Eye (tissue), 1 donor: Measurements from ENCODE around the gene ACTA2.
A peak's percentile ranks its signal among the peaks of the same experiment; 100 is the strongest.

ENCODE experiments used
- DNase-seq: peaks from one replicate; pipeline ENCODE4 v3.0.0-alpha.2; 2015

ACTA2 gene

DNA sequence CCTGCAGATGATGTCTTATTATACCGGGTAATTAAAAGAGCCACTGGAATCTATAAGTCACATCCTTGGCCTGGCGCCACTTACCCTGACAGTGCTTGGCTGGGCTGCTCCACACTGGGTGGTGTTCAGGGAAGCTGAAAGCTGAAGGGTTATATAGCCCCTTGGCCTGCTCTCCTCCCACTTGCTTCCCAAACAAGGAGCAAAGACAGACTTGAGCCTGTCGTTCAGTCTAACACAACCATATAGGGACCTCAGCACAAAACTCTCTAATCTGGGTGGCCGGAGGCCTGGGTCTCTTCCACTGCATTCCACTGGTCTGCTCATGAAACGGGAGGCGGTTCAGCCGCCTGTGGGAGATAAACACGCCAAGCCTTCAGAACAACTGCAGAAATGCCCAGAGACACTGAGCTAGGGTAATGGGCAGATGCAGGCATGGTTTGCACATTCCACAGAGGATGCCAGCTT is at the start of gene ACTA2:
ACTA2 (minus strand) TSS at position 127 of the 465 bp plus-strand sequence. CDS start 3,843 bp downstream, outside the sequence.
- DNase-seq: no peak

- DNase-seq: peak; percentile 40
Measured at GRCh38 chr10:89001729-89002072, 49.1 kb upstream of the ACTA2 start.

- DNase-seq: no peak
Measured at GRCh38 chr10:89001024-89001728, 48.6 kb upstream of the ACTA2 start.

- no peak for DNase-seq
Measured at GRCh38 chr10:88999625-89000024, 47.1 kb upstream of the ACTA2 start.

DNA sequence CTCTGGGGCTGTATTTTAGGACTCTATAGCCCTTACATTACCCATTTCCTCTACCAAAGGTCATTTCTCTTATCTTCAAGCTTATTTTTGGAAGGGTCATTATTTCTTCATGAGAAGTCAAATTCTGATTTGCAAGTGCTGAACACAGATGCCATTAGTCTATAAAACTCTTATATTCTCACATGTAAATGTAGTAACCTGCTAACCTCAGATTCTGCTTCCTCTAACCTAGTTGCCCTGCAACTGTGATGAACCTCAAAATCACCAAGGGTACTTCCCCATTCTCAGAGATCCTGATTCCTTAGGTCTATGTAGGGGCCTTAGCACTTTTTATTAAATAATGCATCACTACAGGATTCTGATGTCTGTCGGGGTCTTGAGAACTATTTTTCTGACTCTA is 44.4 kb upstream of the ACTA2 start:
- DNase-seq: no peak

- no peak for DNase-seq
Measured at GRCh38 chr10:88995156-88995876, 42.7 kb upstream of the ACTA2 start.

DNA sequence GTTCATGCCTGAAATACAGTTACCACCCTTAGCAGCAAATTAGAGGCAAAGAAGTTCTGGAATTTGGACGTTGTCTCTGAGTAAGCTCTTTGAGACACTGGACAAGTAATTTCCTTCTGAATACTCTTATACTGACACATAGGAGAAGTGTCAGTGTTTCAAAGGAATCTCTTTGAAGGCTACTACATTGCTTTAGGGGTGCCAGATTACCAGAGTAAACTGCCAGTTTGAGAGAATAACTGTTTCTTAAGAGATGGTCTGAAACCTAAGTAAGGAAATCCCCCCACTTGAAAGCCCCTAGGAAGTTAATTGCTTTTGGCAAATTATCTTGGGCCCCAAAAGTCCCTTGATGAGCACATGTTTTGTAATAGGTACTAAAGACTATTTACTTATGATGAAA is 41.4 kb upstream of the ACTA2 start:
- DNase-seq: no peak

DNA sequence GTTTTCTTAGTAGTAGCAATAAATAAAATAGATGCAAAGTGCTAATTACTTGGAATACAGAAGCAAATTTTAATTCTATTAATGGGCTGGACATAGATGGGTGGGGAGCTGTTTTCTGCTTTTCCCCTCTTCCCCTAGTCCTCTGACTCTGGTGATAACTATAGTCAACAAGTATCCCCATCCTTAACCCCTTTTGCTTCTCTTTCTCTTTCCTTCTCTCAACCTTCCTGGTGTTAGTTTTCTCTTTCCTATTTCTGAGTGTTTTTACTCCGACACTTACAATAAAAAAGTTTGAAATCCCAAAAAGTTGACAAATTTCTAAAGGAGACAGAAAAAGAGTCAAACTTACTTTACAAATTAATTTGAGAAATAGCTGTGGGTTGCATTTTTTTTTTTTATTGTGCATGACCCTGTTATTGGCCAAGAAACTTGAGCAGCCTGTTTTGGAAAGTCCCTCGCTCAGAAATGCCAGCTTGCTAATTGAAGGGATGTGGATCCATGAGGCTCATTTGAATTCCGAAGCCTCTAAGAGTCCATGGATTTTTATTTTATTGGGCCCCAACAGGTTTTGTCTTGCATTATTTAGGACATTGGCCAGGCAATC is 40.5 kb upstream of the ACTA2 start:
- DNase-seq: no peak

GRCh38 chr10:88991899-88992320 is 39.3 kb upstream of the ACTA2 start:
- DNase-seq: no peak

DNA sequence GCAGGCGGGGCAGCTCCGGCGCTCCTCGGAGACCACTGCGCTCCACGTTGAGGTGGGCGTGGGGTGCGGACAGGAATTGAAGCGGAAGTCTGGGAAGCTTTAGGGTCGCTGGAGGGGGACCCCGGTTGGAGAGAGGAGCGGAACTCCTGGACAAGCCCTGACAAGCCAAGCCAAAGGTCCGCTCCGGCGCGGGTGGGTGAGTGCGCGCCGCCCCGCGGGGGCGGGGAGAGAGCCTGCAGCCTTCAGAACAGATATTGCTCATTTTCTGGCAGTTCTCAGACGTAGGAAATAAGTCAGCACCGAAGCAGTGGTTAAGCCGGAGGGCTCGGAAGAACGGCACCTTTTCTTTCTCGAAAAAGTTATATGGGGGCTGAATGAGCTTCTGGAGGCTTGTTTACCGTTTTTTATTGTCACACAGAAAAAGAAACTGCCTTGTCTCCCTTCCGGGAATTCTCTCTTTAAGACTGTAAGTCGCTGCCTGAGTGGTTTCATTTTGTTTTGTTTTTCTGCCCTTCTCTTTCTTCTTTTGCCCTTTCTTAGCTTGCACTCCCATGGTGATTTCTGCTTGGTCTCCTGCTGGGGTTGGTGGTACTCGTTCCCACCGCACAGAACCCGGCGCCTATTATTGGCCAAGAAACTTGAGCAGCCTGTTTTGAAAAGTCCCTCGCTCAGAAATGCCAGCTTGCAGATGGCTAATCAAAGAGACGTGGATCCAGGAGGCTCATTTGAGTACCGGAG is 38.8 kb upstream of the ACTA2 start:
- peak; percentile 78 for DNase-seq

GRCh38 chr10:88990384-88991160 is 38.0 kb upstream of the ACTA2 start, which contains the start of gene FAS:
Gene FAS (plus strand): TSS chr10:88990798. CDS start chr10:88990877, 79 bp downstream.
- DNase-seq: peak; percentile 69

DNA sequence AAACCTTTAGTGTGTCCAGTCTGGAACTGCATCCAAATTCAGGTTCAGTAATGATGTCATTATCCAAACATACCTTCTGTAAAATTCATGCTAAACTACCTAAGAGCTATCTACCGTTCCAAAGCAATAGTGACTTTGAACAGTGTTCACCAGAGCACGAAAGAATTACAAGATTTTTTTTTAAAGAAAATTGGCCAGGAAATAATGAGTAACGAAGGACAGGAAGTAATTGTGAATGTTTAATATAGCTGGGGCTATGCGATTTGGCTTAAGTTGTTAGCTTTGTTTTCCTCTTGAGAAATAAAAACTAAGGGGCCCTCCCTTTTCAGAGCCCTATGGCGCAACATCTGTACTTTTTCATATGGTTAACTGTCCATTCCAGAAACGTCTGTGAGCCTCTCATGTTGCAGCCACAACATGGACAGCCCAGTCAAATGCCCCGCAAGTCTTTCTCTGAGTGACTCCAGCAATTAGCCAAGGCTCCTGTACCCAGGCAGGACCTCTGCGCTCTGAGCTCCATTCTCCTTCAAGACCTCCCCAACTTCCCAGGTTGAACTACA is 37.3 kb upstream of the ACTA2 start:
- peak; percentile 44 for DNase-seq

- DNase-seq: no peak
Measured at GRCh38 chr10:88989423-88989822, 36.9 kb upstream of the ACTA2 start.

GRCh38 chr10:88987840-88988239 is 35.3 kb upstream of the ACTA2 start:
- no peak for DNase-seq

- no peak for DNase-seq
Measured at GRCh38 chr10:88987243-88987725, 34.7 kb upstream of the ACTA2 start.

DNA sequence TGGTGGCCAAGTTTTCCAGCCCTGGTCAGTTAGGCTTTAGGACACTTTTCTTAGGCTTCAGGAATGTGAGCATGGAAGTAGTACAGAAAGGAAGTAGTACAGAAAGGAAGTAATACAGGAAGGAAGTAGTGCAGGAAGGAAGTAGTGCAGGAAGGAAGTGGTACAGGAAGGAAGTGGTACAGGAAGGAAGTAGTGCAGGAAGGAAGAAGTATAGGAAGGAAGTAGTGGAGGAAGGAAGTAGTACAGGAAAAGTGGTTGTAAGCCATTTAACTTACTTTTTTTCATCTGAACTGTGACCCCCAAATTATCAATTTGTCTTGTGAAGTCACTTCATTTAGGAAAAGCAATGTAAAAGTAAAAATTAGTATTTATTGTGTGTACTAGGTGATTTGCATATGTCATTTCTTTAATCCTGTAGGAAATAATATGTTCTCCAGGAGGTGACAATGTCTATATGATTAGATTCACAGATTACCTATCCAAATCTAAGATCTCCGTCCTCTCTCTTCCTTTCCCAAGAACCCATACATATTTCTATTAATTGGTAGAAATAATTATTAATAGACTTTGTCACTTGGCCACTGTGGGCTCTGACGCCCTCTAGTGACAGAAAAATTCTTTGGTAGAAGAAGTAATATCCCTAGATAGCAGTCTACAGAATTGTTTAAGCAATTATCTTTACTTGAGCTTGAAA is 34.1 kb upstream of the ACTA2 start:
- peak; percentile 59 for DNase-seq

DNA sequence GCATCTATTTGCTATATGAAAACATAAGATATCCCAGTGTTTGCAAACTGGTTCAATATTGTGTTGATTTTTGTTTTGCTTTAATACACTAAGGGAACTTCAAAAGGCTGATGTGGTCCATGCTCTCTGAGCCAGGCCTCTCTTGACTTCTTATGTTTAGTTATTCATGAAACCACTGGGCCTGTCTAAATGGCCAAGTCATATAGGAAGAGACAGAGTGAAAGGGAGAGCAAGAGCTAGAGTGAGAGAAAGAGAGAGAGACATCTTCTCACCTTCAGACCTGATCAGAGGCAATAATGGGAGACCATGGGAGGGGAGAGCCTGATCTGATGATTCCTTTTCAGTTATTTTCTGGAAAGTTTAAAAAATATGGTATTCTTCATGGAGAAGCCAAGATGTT is 32.0 kb upstream of the ACTA2 start:
- DNase-seq: no peak

GRCh38 chr10:88983939-88984338 is 31.4 kb upstream of the ACTA2 start:
- no peak for DNase-seq

DNA sequence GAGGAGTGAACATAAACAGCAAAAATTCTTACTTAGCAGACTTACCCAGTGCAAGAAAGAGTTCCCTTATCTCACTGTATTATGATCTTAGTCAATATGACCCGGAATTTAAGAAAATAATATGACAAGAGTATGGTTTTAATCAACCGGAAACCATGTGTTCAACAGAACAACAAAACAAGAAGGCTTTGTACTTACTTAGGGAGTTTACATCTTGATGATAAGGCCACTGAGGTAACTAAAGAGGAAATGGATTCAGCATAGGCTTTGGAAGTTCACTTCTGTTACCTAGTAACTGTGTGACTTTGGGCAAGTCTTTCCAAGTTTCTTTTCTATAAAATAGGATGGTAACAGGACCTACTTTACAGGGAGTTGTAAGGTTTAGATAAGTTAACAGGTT is 30.6 kb upstream of the ACTA2 start:
- no peak for DNase-seq

- no peak for DNase-seq
Measured at GRCh38 chr10:88982366-88982765, 29.8 kb upstream of the ACTA2 start.

DNA sequence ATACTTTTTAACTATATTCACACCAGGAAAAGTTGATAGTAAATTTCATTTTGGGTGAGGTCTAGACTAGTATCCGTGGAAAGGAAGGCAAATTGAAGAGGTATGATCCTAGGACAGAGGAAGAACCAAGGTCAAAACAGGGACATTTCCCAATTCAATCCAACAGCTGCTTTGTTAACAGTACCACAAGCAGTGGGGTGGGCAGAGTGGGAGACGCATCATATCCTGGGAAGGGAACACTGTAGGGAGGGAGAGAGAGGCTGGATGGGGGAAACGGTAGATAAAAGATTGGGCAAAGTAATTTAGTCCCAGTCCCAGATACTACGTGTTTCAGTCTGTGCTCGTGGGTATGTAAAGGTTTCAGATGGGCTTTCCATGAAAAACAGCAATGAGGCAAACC is 28.9 kb upstream of the ACTA2 start:
- DNase-seq: no peak
